ENCODE results near the gene PANK1. TPM values are rescaled to one million over a fixed set of nuclear protein-coding genes. Genes with fewer than 3 reads are reported as not detected.

Gene PANK1
- total and polyA plus RNA-seq, 9 of the 15 experiments (the other 6 are each of a cell fraction or from before 2014, with no cell fraction given): 1.7 to 10.7 (median 6.5) TPM

GRCh38 chr10:89621438-89621837 is 23.6 kb downstream of the PANK1 start:
- ChIA-PET POLR2A (no interaction called here), CTCF (ENCODE audit: low intra/inter-chr PET ratio) (no interaction called here)
- TF ChIP-seq FOXJ2 (tag; IDR thresholded peaks at IDR 0.05): no peak
- TF ChIP-seq ZNF57 (CRISPR knock-in tag; IDR thresholded peaks at IDR 0.05): no peak
- TF ChIP-seq TOE1 (IDR thresholded peaks at IDR 0.05; ENCODE audit: borderline replicate concordance): no peak
- TF ChIP-seq TOE1 (CRISPR knock-in tag; IDR thresholded peaks at IDR 0.05; ENCODE audit: borderline replicate concordance, low read depth): no peak
- TF ChIP-seq GTF3C2 (IDR thresholded peaks at IDR 0.05; ENCODE audit: borderline replicate concordance, extremely low read depth, insufficient read length): no peak
- no peak for TF ChIP-seq SAP30 (IDR thresholded peaks at IDR 0.05; ENCODE audit: borderline replicate concordance, insufficient read depth, low read depth, low read length, poor library complexity, severe bottlenecking)
- TF ChIP-seq POLR2A (conservative IDR thresholded peaks at IDR 0.05): no peak
- TF ChIP-seq NCOA2 (IDR thresholded peaks at IDR 0.05; ENCODE audit: partially characterized antibody in 2 of 2): no peak
- no peak for TF ChIP-seq MLLT1 (IDR thresholded peaks at IDR 0.05)
- TF ChIP-seq TRIM24 (IDR thresholded peaks at IDR 0.05): no peak
- TF ChIP-seq HNRNPK (IDR thresholded peaks at IDR 0.05; ENCODE audit: low read depth, low read length, poor library complexity, severe bottlenecking): no peak
- no peak for TF ChIP-seq CEBPG (CRISPR knock-in tag; IDR thresholded peaks at IDR 0.05)
- TF ChIP-seq CEBPG (tag; conservative IDR thresholded peaks at IDR 0.05 in 1 of 2, IDR thresholded peaks at IDR 0.05 in 1 of 2): no peak
- TF ChIP-seq ZNF41 (CRISPR knock-in tag; conservative IDR thresholded peaks at IDR 0.05): no peak
- no peak for TF ChIP-seq SIN3B (IDR thresholded peaks at IDR 0.05; ENCODE audit: low read depth)
- no peak for TF ChIP-seq MYC (IDR thresholded peaks at IDR 0.05; ENCODE audit: low read depth, low read length)
- TF ChIP-seq MYC (CRISPR knock-in tag; IDR thresholded peaks at IDR 0.05; ENCODE audit: borderline replicate concordance, low read depth): no peak
- no peak for TF ChIP-seq BRCA1 (IDR thresholded peaks at IDR 0.05)
- no peak for TF ChIP-seq BRCA1 (CRISPR knock-in tag; IDR thresholded peaks at IDR 0.05)
- TF ChIP-seq DNMT1 (IDR thresholded peaks at IDR 0.05): no peak
- TF ChIP-seq EWSR1 (IDR thresholded peaks at IDR 0.05; ENCODE audit: borderline replicate concordance, low read depth, partially characterized antibody): no peak
- FAIRE-seq: no peak
- Histone ChIP-seq H3K4me2 (ENCODE audit: insufficient read depth, low read length) (no peak overlapping the region), H3K4me3 (no peak overlapping the region), H3K9me3 (replicated peaks; ENCODE audit: control insufficient read depth, insufficient read depth, low read depth, low read length) (no peaks in the 10 kb centered on the region; the same call in 1 of the 2 replicates), H3K36me3 (ENCODE audit: control insufficient read depth, insufficient read depth, low read length) (no peaks in the 10 kb centered on the region), H3K4me1 (replicated peaks in 1 of 2; ENCODE audit: control insufficient read depth in 2 of 2, insufficient read depth in 2 of 2, low read length in 2 of 2) (no peaks in the 10 kb centered on the region), H3K9me1 (ENCODE audit: control insufficient read depth, insufficient read depth, low read length) (no peaks in the 10 kb centered on the region), H3K79me2 (ENCODE audit: control insufficient read depth, insufficient read depth, low read length) (peaks cover 2% of the 10 kb centered on the region; the same call in 1 of the 3 replicates), H4K20me1 (replicated peaks; ENCODE audit: control insufficient read depth, insufficient read depth, low read length) (no peaks in the 10 kb centered on the region), H3K27me3 (ENCODE audit: control insufficient read depth in 2 of 2, insufficient read depth in 2 of 2, low read length in 2 of 2) (no peaks in the 10 kb centered on the region), H3K9ac (ENCODE audit: insufficient read depth in 1 of 2, low read depth in 2 of 2, low read length in 2 of 2) (no peak overlapping the region), H3K27ac (ENCODE audit: extremely low read depth, low read depth, low read length) (no peak overlapping the region), H2AFZ (ENCODE audit: low read depth, low read length) (no peak overlapping the region)
- WGBS (ENCODE audit: insufficient coverage, low coverage, missing lambda C conversion rate): 93% methylated on average over 3 of the region's 3 CpGs
- in situ Hi-C loops (cut with MboI) (no loop called here), intact Hi-C loops (cut with micrococcal nuclease) (no loop called here)
- DNase-seq (ENCODE audit: extremely low read depth in 1 of 4, low spot score in 3 of 4): no peak
- no TSS peak for BruUV-seq (replicated peaks)
- ATAC-seq: no peak
